Glutamatergic neuron (in vitro differentiated cells): ENCODE results near the gene OSBPL8. TPM values are rescaled to one million over a fixed set of nuclear protein-coding genes. Genes with fewer than 3 reads are reported as not detected.
"Not testable (repeated sequence)": the region's sequence is repeated elsewhere in the genome, so short reads cannot be mapped to it uniquely, and the experiment has no call there.

Source experiments
- DNase-seq: peaks from one replicate; pipeline ENCODE4 v3.0.0; 2022
- H3K27ac Mint-ChIP-seq: one replicate; pipeline ENCODE4 v1.8.0; 2020; ENCODE audit warnings: mild to moderate bottlenecking, mixed read lengths, inconsistent platforms; ENCODE audit not compliant: unreplicated experiment
- H3K27me3 Mint-ChIP-seq: one replicate; pipeline ENCODE4 v1.8.0; 2020; ENCODE audit warnings: mild to moderate bottlenecking, moderate library complexity, mixed read lengths, inconsistent platforms; ENCODE audit not compliant: unreplicated experiment
- H3K36me3 Mint-ChIP-seq: one replicate; pipeline ENCODE4 v1.8.0; 2020; ENCODE audit warnings: mild to moderate bottlenecking, mixed read lengths, inconsistent platforms; ENCODE audit not compliant: unreplicated experiment
- H3K4me1 Mint-ChIP-seq: one replicate; pipeline ENCODE4 v1.8.0; 2020; ENCODE audit warnings: mild to moderate bottlenecking, low read depth, mixed read lengths, inconsistent platforms; ENCODE audit not compliant: unreplicated experiment
- H3K4me3 Mint-ChIP-seq: one replicate; pipeline ENCODE4 v1.8.0; 2020; ENCODE audit warnings: mild to moderate bottlenecking, mixed read lengths, inconsistent platforms; ENCODE audit not compliant: unreplicated experiment
- H3K9me3 Mint-ChIP-seq: one replicate; pipeline ENCODE4 v1.8.0; 2020; ENCODE audit warnings: mild to moderate bottlenecking, moderate library complexity, mixed read lengths, inconsistent platforms; ENCODE audit not compliant: unreplicated experiment
- CTCF ChIP-seq: fragments of 200-600 bp; sonication (generic); IDR thresholded peaks from one replicate; pipeline ENCODE4 v1.5.0; 2021; ENCODE audit not compliant: partially characterized antibody, unreplicated experiment
- total RNA-seq: library from RNA; stranded (reverse); fragmentation: NEBNext Ultra II Directional; extraction: Animal tissue kit (Norgen Biotek cat#: 25700); gene quantifications from one replicate; pipeline ENCODE4 v1.2.1, GENCODE V29; 2021; ENCODE audit not compliant: unreplicated experiment

Gene OSBPL8
- total RNA-seq, 1 donor from 2014 or later = 162 TPM

GRCh38 chr12:76506149-76506548, 53.4 kb downstream of the OSBPL8 start:
- Mint-ChIP-seq H3K27me3 (peaks cover 2% of the 10 kb centered on the region), H3K27ac (peak overlapping the region; percentile 30), H3K4me1 (peaks cover 7% of the 10 kb centered on the region), H3K36me3 (no peaks in the 10 kb centered on the region), H3K4me3 (no peak overlapping the region), H3K9me3 (no peaks in the 10 kb centered on the region)
- TF ChIP-seq CTCF = no peak
- DNase-seq = no peak

- peaks cover 4% of the 10 kb centered on the region for H3K4me1 Mint-ChIP-seq
- H3K9me3 Mint-ChIP-seq = no peaks in the 10 kb centered on the region
- H3K27me3 Mint-ChIP-seq = peaks cover 2% of the 10 kb centered on the region
- H3K4me3 Mint-ChIP-seq = no peak overlapping the region
- no peak overlapping the region for H3K27ac Mint-ChIP-seq
- H3K36me3 Mint-ChIP-seq = no peaks in the 10 kb centered on the region
- TF ChIP-seq CTCF = no peak
- DNase-seq = no peak
These were observed 54.5 kb downstream of the OSBPL8 start for GRCh38 chr12:76505050-76505449.

- peaks cover 4% of the 10 kb centered on the region for H3K4me1 Mint-ChIP-seq
- H3K4me3 Mint-ChIP-seq = no peak overlapping the region
- no peak overlapping the region for H3K27ac Mint-ChIP-seq
- H3K27me3 Mint-ChIP-seq = peaks cover 2% of the 10 kb centered on the region
- H3K9me3 Mint-ChIP-seq = no peaks in the 10 kb centered on the region
- H3K36me3 Mint-ChIP-seq = no peaks in the 10 kb centered on the region
- DNase-seq = no peak
- TF ChIP-seq CTCF = no peak
These were observed 55.0 kb downstream of the OSBPL8 start for GRCh38 chr12:76504606-76505005.

GRCh38 chr12:76503957-76504356, 55.6 kb downstream of the OSBPL8 start:
- no peak overlapping the region for H3K4me3 Mint-ChIP-seq
- no peak for TF ChIP-seq CTCF
- H3K36me3 Mint-ChIP-seq = no peaks in the 10 kb centered on the region
- no peak for DNase-seq
- peaks cover 2% of the 10 kb centered on the region for H3K27me3 Mint-ChIP-seq
- peaks cover 4% of the 10 kb centered on the region for H3K4me1 Mint-ChIP-seq
- no peaks in the 10 kb centered on the region for H3K9me3 Mint-ChIP-seq
- H3K27ac Mint-ChIP-seq = no peak overlapping the region

GRCh38 chr12:76501390-76501789, 58.2 kb downstream of the OSBPL8 start:
- Mint-ChIP-seq H3K4me1 (peaks cover 4% of the 10 kb centered on the region), H3K27me3 (peaks cover 2% of the 10 kb centered on the region), H3K4me3 (no peak overlapping the region), H3K27ac (no peak overlapping the region), H3K9me3 (no peaks in the 10 kb centered on the region), H3K36me3 (no peaks in the 10 kb centered on the region)
- TF ChIP-seq CTCF = no peak
- no peak for DNase-seq

GRCh38 chr12:76499136-76499535, 60.4 kb downstream of the OSBPL8 start:
- H3K9me3 Mint-ChIP-seq, H3K27ac Mint-ChIP-seq, H3K36me3 Mint-ChIP-seq, H3K4me3 Mint-ChIP-seq, DNase-seq, H3K27me3 Mint-ChIP-seq, H3K4me1 Mint-ChIP-seq: not testable (repeated sequence)
